Skeletal muscle tissue (tissue), 4 donors: ENCODE results near the gene PRR12. TPM values are rescaled to one million over a fixed set of nuclear protein-coding genes. Genes with fewer than 3 reads are reported as not detected.
"Not testable (repeated sequence)": the region's sequence is repeated elsewhere in the genome, so short reads cannot be mapped to it uniquely, and the experiment has no call there.

Source experiments
- H3K27ac ChIP-seq: one replicate; pipeline ENCODE4 v1.7.0; 2013; ENCODE audit warnings: mild to moderate bottlenecking, low read depth, low read length, inconsistent platforms
- H3K27me3 ChIP-seq, 3 donors: one replicate each; pipeline ENCODE4 v1.7.0; 2013; ENCODE audit warnings: low read length in 3 of 3; ENCODE audit not compliant: control insufficient read depth in 3 of 3, insufficient read depth in 3 of 3
- H3K36me3 ChIP-seq, 3 donors: one replicate each; pipeline ENCODE4 v1.7.0; 2013; ENCODE audit warnings: low read length in 3 of 3; ENCODE audit not compliant: control insufficient read depth in 3 of 3, insufficient read depth in 3 of 3
- H3K4me1 ChIP-seq, 3 donors: one replicate each; pipeline ENCODE4 v1.7.0; 2013; ENCODE audit warnings: low read length in 3 of 3, mild to moderate bottlenecking in 3 of 3; ENCODE audit not compliant: control insufficient read depth in 3 of 3, insufficient read depth in 3 of 3
- H3K4me3 ChIP-seq, 3 donors: one replicate each; pipeline ENCODE4 v1.7.0; 2013; ENCODE audit warnings: low read length in 3 of 3
- H3K9ac ChIP-seq, 3 donors: one replicate each; pipeline ENCODE4 v1.7.0; 2013; ENCODE audit warnings: low read length in 3 of 3, mild to moderate bottlenecking in 3 of 3, moderate library complexity in 2 of 3, low read depth in 1 of 3
- H3K9me3 ChIP-seq, 3 donors: one replicate each; pipeline ENCODE4 v1.7.0; 2013; ENCODE audit warnings: low read length in 3 of 3; ENCODE audit not compliant: control insufficient read depth in 3 of 3
- total RNA-seq: library from RNA; depleted of rRNA; stranded (reverse); fragments of >200 nt; gene quantifications from one replicate; pipeline ENCODE4 v1.2.3, GENCODE V29; 2014
- donor health status: Osteomylitis.

The PRR12 gene
- total RNA-seq, 1 donor from 2014 or later = 3.1 TPM

- Histone ChIP-seq H3K4me3 (peak overlapping the region in 1 of 3 donors; percentile 3), H3K27ac (no peak overlapping the region), H3K4me1 (peaks cover 0 to 12% (median 2%) of the 10 kb centered on the region in 3 donors), H3K27me3 (no peaks in the 10 kb centered on the region), H3K9ac (peak overlapping the region in 1 of 3 donors; percentile 33), H3K9me3 (no peaks in the 10 kb centered on the region), H3K36me3 (peaks cover 39 to 49% (median 47%) of the 10 kb centered on the region in 3 donors)
These were observed 22.4 kb downstream of the PRR12 start for GRCh38 chr19:49613374-49613773.

DNA sequence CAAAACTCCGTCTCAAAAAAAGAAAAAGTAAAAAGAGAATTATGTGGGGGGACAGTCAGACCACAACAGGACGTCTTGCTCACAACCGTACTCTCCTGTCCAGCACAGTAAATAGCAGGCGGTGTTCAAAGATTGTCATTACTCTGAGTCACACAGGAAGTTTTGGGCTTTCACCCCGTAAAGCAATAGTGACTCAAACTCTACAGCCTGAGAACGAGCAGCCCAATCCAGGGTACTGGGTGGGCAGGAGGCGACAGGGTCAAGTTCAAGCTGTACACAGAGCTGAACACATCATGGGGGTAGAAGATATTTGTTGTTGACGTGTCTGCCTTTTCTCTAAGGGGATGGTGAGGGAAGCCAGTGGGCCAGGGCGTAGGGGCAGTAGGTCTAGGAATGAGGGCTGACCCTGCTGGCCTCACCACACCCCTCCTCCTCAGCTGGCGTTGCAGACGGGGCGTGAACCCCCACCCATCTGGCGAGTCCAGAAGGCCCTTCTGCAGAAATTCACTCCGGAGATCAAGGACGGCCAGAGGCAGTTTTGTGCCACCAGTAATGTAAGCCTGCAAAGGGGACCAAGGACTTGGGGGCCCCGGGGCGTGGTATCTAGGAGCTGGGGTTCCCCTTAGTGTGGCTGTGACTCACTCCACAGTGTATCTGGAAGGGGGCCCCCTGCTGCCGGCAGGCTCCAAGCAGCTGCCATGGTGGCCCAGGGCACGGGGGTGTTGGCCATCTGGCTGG lies 23.3 kb downstream of the PRR12 start:
- Histone ChIP-seq H3K4me1 (peaks cover 0 to 12% (median 2%) of the 10 kb centered on the region in 3 donors), H3K27me3 (no peaks in the 10 kb centered on the region), H3K9ac (no peak overlapping the region), H3K9me3 (no peaks in the 10 kb centered on the region), H3K4me3 (no peak overlapping the region), H3K27ac (no peak overlapping the region), H3K36me3 (peaks cover 40 to 48% (median 46%) of the 10 kb centered on the region in 3 donors)

GRCh38 chr19:49615861-49616260 lies 24.9 kb downstream of the PRR12 start:
- H3K9ac ChIP-seq = no peak overlapping the region
- H3K27ac ChIP-seq = no peak overlapping the region
- no peaks in the 10 kb centered on the region for H3K27me3 ChIP-seq
- H3K9me3 ChIP-seq = no peaks in the 10 kb centered on the region
- H3K4me3 ChIP-seq = no peak overlapping the region
- peaks cover 43 to 50% (median 47%) of the 10 kb centered on the region in 3 donors for H3K36me3 ChIP-seq
- H3K4me1 ChIP-seq = peaks cover 0 to 12% (median 2%) of the 10 kb centered on the region in 3 donors

DNA sequence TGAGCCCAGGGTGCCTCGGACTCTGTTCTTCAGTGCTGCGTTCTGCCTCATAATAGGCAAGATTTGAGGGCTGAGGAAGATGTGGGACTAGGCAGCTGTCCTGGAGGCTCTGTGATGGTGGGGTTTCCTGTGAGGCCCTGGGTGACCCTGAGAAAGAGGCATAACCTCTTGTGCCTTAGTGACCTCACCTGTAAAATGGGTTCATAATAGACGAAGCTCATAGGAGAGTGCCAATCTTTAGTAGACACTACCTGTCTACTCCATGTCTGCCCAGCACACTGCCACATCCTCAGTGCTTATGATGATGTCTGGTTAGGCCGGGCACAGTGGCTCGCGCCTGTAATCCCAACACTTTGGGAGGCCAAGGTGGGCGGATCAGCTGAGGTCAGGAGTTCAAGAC lies 25.6 kb downstream of the PRR12 start:
- no peak overlapping the region for H3K27ac ChIP-seq
- H3K4me3 ChIP-seq = no peak overlapping the region
- no peaks in the 10 kb centered on the region for H3K9me3 ChIP-seq
- peaks cover 0 to 12% (median 2%) of the 10 kb centered on the region in 3 donors for H3K4me1 ChIP-seq
- no peaks in the 10 kb centered on the region for H3K27me3 ChIP-seq
- H3K9ac ChIP-seq = no peak overlapping the region
- peaks cover 44 to 53% (median 46%) of the 10 kb centered on the region in 3 donors for H3K36me3 ChIP-seq

DNA sequence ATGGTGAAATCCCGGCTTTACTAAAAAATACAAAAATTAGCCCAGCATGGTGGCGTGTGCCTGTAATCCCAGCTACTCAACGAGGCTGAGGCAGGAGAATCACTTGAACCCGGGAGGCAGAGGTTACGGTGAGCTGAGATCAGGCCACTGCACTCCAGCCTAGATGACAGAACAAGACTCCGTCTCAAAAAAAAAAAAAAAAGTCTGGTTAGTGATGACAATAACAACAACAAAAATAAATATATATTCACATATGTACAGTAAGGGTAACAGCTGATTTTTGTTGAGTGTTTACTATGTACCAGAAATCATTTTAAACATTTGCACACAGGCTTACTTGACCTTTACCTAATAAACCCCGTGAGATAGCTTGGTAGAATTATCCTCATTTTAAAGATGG lies 26.0 kb downstream of the PRR12 start:
- Histone ChIP-seq H3K27ac (no peak overlapping the region), H3K27me3 (no peaks in the 10 kb centered on the region), H3K9me3 (no peaks in the 10 kb centered on the region), H3K4me3 (no peak overlapping the region), H3K9ac (no peak overlapping the region), H3K36me3 (peaks cover 47 to 57% (median 50%) of the 10 kb centered on the region in 3 donors), H3K4me1 (peaks cover 0 to 12% (median 2%) of the 10 kb centered on the region in 3 donors)

- not testable (repeated sequence) for H3K9me3 ChIP-seq, H3K4me1 ChIP-seq, H3K27ac ChIP-seq, H3K4me3 ChIP-seq, H3K27me3 ChIP-seq, H3K9ac ChIP-seq
- peaks cover 49 to 59% (median 50%) of the 10 kb centered on the region in 3 donors for H3K36me3 ChIP-seq
These were observed 26.9 kb downstream of the PRR12 start for GRCh38 chr19:49617860-49618259.

DNA sequence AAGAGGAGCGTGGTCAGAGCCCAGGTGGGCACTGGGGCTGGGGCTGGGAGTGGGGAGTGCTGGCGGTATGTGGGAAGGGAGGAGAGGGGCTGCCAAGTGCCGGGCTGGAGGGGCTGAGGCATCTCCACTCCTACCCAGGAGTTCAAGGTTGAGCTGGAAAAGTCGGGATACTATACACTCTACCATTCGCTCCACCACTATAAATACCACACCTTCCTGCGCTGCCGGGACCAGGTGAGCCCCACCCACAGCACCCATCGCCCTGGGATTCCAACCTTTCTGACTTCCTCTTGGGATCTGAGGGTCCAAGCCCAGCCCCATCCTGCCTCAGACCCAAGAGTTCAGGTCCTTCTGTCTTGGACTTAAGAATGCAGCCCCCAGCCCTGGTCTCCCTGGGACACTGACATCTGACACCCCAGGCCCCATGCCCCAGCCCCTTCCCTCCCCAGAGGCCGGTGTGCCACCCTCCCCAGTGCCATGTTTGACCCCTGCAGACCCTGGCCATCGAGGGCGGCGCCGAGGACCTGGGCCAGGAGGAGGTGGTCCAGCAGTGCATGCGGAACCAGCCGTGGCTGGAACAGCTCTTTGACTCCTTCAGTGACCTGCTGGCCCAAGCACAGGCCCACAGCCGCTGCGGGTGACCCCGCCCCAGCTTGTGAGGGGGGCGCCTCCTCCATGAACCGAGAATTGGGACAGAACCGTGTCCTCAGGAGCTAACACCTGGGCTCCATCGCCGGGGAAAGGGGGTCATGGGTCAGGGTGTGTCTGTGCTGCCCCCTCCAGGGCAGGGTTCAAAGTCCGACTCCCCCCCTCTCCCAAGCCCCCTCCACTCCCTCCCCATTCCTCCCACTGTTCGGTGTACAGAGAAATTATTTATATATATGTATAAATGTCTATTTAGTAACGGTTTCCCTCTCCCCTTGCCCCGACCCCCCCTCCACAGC lies 34.3 kb downstream of the PRR12 start:
- Histone ChIP-seq H3K36me3 (peaks cover 16 to 18% (median 18%) of the 10 kb centered on the region in 3 donors), H3K9me3 (no peaks in the 10 kb centered on the region), H3K4me1 (no peaks in the 10 kb centered on the region), H3K9ac (no peak overlapping the region), H3K4me3 (no peak overlapping the region), H3K27me3 (no peaks in the 10 kb centered on the region), H3K27ac (no peak overlapping the region)

GRCh38 chr19:49626226-49626625 lies 35.2 kb downstream of the PRR12 start:
- H3K27ac ChIP-seq = no peak overlapping the region

DNA sequence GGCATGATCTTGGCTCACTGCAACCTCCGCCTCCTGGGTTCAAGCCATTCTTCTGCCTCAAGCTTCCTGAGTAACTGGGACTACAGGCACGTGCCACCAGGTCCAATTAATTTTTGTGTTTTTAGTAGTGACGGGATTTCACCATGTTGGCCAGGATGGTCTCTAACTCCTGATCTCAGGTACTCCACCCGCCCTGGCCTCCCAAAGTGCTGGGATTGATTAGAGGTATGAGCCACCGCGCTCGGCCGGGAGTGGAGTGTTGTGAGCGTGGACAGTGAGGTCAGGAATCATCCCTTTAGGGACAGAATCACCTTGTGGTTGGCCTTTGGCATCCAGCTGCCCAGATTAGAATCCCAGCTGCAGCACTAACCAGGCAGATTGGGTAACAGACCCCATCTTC lies 38.7 kb downstream of the PRR12 start:
- no peak overlapping the region for H3K4me3 ChIP-seq
- peak overlapping the region in 1 of 3 donors; percentile 25 for H3K9ac ChIP-seq
- peaks cover 4 to 6% (median 5%) of the 10 kb centered on the region in 3 donors for H3K36me3 ChIP-seq
- no peak overlapping the region for H3K27ac ChIP-seq
- peaks cover 4 to 9% (median 8%) of the 10 kb centered on the region in 3 donors for H3K4me1 ChIP-seq
- no peaks in the 10 kb centered on the region for H3K27me3 ChIP-seq
- no peaks in the 10 kb centered on the region for H3K9me3 ChIP-seq

More at GRCh38 chr19:49626226-49626625, 35.2 kb downstream of the PRR12 start:
- Histone ChIP-seq H3K9me3 (no peaks in the 10 kb centered on the region), H3K36me3 (peaks cover 13 to 17% (median 15%) of the 10 kb centered on the region in 3 donors), H3K4me3 (no peak overlapping the region), H3K27me3 (no peaks in the 10 kb centered on the region), H3K9ac (no peak overlapping the region), H3K4me1 (peaks cover 0 to 5% (median 4%) of the 10 kb centered on the region in 3 donors)
